Mesothelial cell of epicardium (in vitro differentiated cells): ENCODE measurements around the gene KIAA1586. TPM values are rescaled to one million over a fixed set of nuclear protein-coding genes. Genes with fewer than 3 reads are reported as not detected.
A peak's percentile ranks its signal among the peaks of the same experiment; 100 is the strongest.

Experiments
- DNase-seq, 2 experiments: peaks; one replicate each; pipeline ENCODE4 v3.0.0; 2021; ENCODE audit warnings: low spot score in 2 of 2; ENCODE audit not compliant: unreplicated experiment in 2 of 2
- H3K27ac Mint-ChIP-seq: 2 replicates; pipeline ENCODE4 v1.8.0; 2021; ENCODE audit warnings: mixed read lengths
- H3K27me3 Mint-ChIP-seq: 2 replicates; pipeline ENCODE4 v1.8.0; 2021; ENCODE audit warnings: low read depth, mixed read lengths
- H3K36me3 Mint-ChIP-seq: 2 replicates; pipeline ENCODE4 v1.8.0; 2021; ENCODE audit warnings: mixed read lengths
- H3K4me1 Mint-ChIP-seq: 2 replicates; pipeline ENCODE4 v1.8.0; 2021; ENCODE audit warnings: mixed read lengths
- H3K4me3 Mint-ChIP-seq: 2 replicates; pipeline ENCODE4 v1.8.0; 2021; ENCODE audit warnings: mild to moderate bottlenecking, moderate library complexity, mixed read lengths
- H3K9me3 Mint-ChIP-seq: 2 replicates; pipeline ENCODE4 v1.8.0; 2021; ENCODE audit warnings: mixed read lengths
- CTCF ChIP-seq: fragments of 200-600 bp; sonication (generic); IDR thresholded peaks from one replicate; pipeline ENCODE4 v1.5.0; 2021; ENCODE audit warnings: antibody characterized with exemption; ENCODE audit not compliant: unreplicated experiment
- total RNA-seq: library from RNA; stranded (reverse); gene quantifications from 3 replicates; pipeline ENCODE4 v1.2.1, GENCODE V29; 2021

The KIAA1586 gene
- total RNA-seq, 1 donor from 2014 or later: 26.2 TPM

GRCh38 chr6:57013521-57013926 lies 33.0 kb upstream of the KIAA1586 start:
- no peaks in the 10 kb centered on the region for H3K9me3 Mint-ChIP-seq
- no peaks in the 10 kb centered on the region for H3K36me3 Mint-ChIP-seq
- no peak for DNase-seq
- H3K4me1 Mint-ChIP-seq: peaks cover 35% of the 10 kb centered on the region
- H3K27me3 Mint-ChIP-seq: no peaks in the 10 kb centered on the region
- no peak for TF ChIP-seq CTCF
- no peak overlapping the region for H3K4me3 Mint-ChIP-seq
- no peak overlapping the region for H3K27ac Mint-ChIP-seq

GRCh38 chr6:57017069-57017468 lies 29.4 kb upstream of the KIAA1586 start:
- Mint-ChIP-seq H3K4me3 (no peak overlapping the region), H3K27me3 (no peaks in the 10 kb centered on the region), H3K27ac (peak overlapping the region; percentile 64), H3K36me3 (no peaks in the 10 kb centered on the region), H3K4me1 (peaks cover 38% of the 10 kb centered on the region), H3K9me3 (no peaks in the 10 kb centered on the region)
- no peak for TF ChIP-seq CTCF
- no peak for DNase-seq

GRCh38 chr6:57017841-57018240 lies 28.7 kb upstream of the KIAA1586 start:
- Mint-ChIP-seq H3K9me3 (peaks cover under 1% of the 10 kb centered on the region), H3K36me3 (no peaks in the 10 kb centered on the region), H3K27me3 (no peaks in the 10 kb centered on the region), H3K27ac (peak overlapping the region; percentile 81), H3K4me1 (peaks cover 38% of the 10 kb centered on the region), H3K4me3 (no peak overlapping the region)
- no peak for TF ChIP-seq CTCF
- no peak for DNase-seq

- H3K27me3 Mint-ChIP-seq: no peaks in the 10 kb centered on the region
- H3K27ac Mint-ChIP-seq: no peak overlapping the region
- TF ChIP-seq CTCF: no peak
- no peak overlapping the region for H3K4me3 Mint-ChIP-seq
- peaks cover 29% of the 10 kb centered on the region for H3K4me1 Mint-ChIP-seq
- H3K9me3 Mint-ChIP-seq: peaks cover 16% of the 10 kb centered on the region
- no peak for DNase-seq
- peaks cover 12% of the 10 kb centered on the region for H3K36me3 Mint-ChIP-seq
These were observed 27.1 kb upstream of the KIAA1586 start for GRCh38 chr6:57019434-57019833.

GRCh38 chr6:57021086-57021720 lies 25.3 kb upstream of the KIAA1586 start:
- H3K4me1 Mint-ChIP-seq: peaks cover 21% of the 10 kb centered on the region
- H3K36me3 Mint-ChIP-seq: peaks cover 29% of the 10 kb centered on the region
- H3K27ac Mint-ChIP-seq: peak overlapping the region; percentile 67
- no peak for DNase-seq
- no peaks in the 10 kb centered on the region for H3K27me3 Mint-ChIP-seq
- H3K4me3 Mint-ChIP-seq: no peak overlapping the region
- TF ChIP-seq CTCF: peak; percentile 65
- H3K9me3 Mint-ChIP-seq: peaks cover 30% of the 10 kb centered on the region
